GM12875 (cell line): Measurements from ENCODE around the gene CCND2.

Source experiments
- H3K4me3 ChIP-seq: one replicate; pipeline ENCODE4 v1.5.1; 2011; ENCODE audit warnings: low read depth, low read length, control low read depth
- TF ChIP-seq, protein P1 (sequence below): IDR thresholded peaks from 2 replicates; pipeline ENCODE4 v1.5.1; 2011; ENCODE audit warnings: low read depth, mild to moderate bottlenecking, control low read depth, inconsistent platforms, low read length, moderate library complexity, borderline replicate concordance; ENCODE audit not compliant: insufficient read depth

Gene CCND2

GRCh38 chr12:4277205-4277543, 3.6 kb downstream of the CCND2 start:
- TF ChIP-seq, protein P1, sequence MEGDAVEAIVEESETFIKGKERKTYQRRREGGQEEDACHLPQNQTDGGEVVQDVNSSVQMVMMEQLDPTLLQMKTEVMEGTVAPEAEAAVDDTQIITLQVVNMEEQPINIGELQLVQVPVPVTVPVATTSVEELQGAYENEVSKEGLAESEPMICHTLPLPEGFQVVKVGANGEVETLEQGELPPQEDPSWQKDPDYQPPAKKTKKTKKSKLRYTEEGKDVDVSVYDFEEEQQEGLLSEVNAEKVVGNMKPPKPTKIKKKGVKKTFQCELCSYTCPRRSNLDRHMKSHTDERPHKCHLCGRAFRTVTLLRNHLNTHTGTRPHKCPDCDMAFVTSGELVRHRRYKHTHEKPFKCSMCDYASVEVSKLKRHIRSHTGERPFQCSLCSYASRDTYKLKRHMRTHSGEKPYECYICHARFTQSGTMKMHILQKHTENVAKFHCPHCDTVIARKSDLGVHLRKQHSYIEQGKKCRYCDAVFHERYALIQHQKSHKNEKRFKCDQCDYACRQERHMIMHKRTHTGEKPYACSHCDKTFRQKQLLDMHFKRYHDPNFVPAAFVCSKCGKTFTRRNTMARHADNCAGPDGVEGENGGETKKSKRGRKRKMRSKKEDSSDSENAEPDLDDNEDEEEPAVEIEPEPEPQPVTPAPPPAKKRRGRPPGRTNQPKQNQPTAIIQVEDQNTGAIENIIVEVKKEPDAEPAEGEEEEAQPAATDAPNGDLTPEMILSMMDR = no peak
- no peak overlapping the region for H3K4me3 ChIP-seq

DNA sequence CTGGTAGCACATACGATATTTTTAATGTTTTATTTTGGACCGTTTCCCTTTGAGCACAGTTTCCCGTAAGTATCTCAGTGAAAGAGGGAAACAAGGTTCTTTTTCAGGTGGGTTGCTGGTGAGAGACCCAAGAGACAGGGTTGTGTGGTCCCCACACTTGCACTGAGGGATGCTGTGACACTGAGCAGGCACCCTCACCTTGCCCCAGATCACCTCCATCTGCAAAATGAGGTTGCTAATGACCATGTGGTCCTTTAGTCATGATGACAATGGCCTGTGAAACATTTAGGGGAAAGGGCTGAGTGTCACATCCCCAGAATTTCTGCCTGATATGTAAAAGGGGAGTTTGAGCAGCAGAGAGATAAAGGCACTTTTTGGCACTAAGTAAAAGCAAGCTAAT, 4.3 kb downstream of the CCND2 start:
- TF ChIP-seq, protein P1 = no peak
- no peak overlapping the region for H3K4me3 ChIP-seq

DNA sequence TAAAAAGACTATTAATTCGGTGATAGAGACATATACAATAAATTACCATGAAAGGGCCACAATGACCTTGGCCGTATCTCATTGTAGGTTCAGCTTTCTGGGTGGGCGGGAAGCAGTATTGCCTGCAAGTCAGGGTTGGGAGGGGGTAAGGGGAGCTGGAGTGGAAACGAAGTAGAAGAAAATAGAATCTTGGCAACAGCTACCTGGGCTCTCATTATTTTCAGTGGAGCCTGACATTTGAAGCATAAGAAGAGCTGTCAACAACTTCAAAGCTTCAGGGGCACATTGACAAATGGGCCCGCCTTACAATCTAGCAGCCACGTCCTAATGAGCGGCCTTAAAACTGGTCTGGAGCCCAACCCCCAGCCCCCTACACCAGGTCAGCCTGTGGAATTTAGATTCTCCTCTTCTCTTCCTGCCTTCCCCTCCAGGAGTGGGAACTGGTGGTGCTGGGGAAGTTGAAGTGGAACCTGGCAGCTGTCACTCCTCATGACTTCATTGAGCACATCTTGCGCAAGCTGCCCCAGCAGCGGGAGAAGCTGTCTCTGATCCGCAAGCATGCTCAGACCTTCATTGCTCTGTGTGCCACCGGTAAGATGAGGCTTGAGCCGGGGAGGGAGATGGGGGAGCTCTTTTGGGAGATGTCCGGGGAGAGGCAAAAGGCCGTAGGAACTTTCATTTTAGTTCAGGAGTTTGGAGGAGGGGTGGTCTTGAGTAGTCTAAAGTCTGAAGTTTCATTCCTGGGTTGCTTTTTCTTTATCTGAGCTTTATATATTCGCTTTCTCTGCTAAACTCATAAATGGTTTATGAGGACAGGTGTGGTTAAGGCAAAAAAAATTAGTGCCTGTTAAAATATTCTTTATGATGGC, 5.0 kb downstream of the CCND2 start:
- H3K4me3 ChIP-seq = no peak overlapping the region
- TF ChIP-seq, protein P1 = no peak

- TF ChIP-seq, protein P1 = no peak
- H3K4me3 ChIP-seq = no peak overlapping the region
Measured at GRCh38 chr12:4279198-4279690, 5.7 kb downstream of the CCND2 start.

- H3K4me3 ChIP-seq = no peak overlapping the region
- TF ChIP-seq, protein P1 = no peak
Measured at GRCh38 chr12:4280351-4281163, 7.0 kb downstream of the CCND2 start.

GRCh38 chr12:4281173-4281654, 7.7 kb downstream of the CCND2 start:
- TF ChIP-seq, protein P1 = no peak
- no peak overlapping the region for H3K4me3 ChIP-seq
